IMR-90 (cell line): ENCODE measurements around the gene FARP1. TPM values are rescaled to one million over a fixed set of nuclear protein-coding genes. Genes with fewer than 3 reads are reported as not detected.

Source experiments
- ATAC-seq: fragments of 200-7000 bp; cut with Tn5 transposase; 2 replicates; pipeline ENCODE4 v1.9.1; 2020; ENCODE audit warnings: low read depth, mild to moderate bottlenecking, moderate library complexity
- BruUV-seq: library from RNA; stranded (reverse); fragments of 400-500 nt; replicated peaks from 2 replicates; lab custom pipeline; 2021; lab: Mats Ljungman, UMichigan
- CTCF ChIA-PET: fragments of 300-600 bp; formaldehyde crosslinking; extraction: SDS; loops from one replicate; lab custom pipeline; 2021; ENCODE audit warnings: antibody characterized with exemption; lab: Yijun Ruan, JAX
- POLR2A ChIA-PET: fragments of 300-600 bp; sonication (Branson Sonifier 250); formaldehyde crosslinking; loops from one replicate; lab custom pipeline; 2022; ENCODE audit warnings: antibody characterized with exemption; ENCODE audit not compliant: unreplicated experiment; lab: Charles Lee
- DNase-seq: peaks from one replicate; pipeline ENCODE4 v3.0.0; 2013
- H2AFZ ChIP-seq: replicated peaks from 2 replicates; pipeline ENCODE3; 2013; ENCODE audit warnings: low read length, mild to moderate bottlenecking; ENCODE audit not compliant: poor library complexity
- H2AK5ac ChIP-seq: 2 replicates; pipeline ENCODE4 v1.6.1; 2013; ENCODE audit warnings: low read depth, low read length, inconsistent platforms
- H2AK9ac ChIP-seq: replicated peaks from 2 replicates; pipeline ENCODE3; 2013; ENCODE audit warnings: mild to moderate bottlenecking, low read depth, low read length, moderate library complexity; ENCODE audit not compliant: poor library complexity
- H2BK120ac ChIP-seq: 2 replicates; pipeline ENCODE4 v1.6.1; 2013; ENCODE audit warnings: low read depth, low read length, inconsistent platforms
- H2BK15ac ChIP-seq: 3 replicates; pipeline ENCODE4 v1.6.1; 2013; ENCODE audit warnings: low read depth, low read length, inconsistent platforms
- H2BK20ac ChIP-seq: 2 replicates; pipeline ENCODE4 v1.6.1; 2013; ENCODE audit warnings: low read depth, mild to moderate bottlenecking, inconsistent platforms, low read length, moderate library complexity
- H2BK5ac ChIP-seq: 2 replicates; pipeline ENCODE4 v1.6.1; 2013; ENCODE audit warnings: mild to moderate bottlenecking, low read depth, low read length, inconsistent platforms; ENCODE audit not compliant: poor library complexity, severe bottlenecking
- H3K14ac ChIP-seq: replicated peaks from 2 replicates; pipeline ENCODE4 v1.6.1; 2013; ENCODE audit warnings: low read depth, low read length, inconsistent platforms
- H3K18ac ChIP-seq: 2 replicates; pipeline ENCODE4 v1.6.1; 2013; ENCODE audit warnings: low read depth, low read length, control low read depth
- H3K23ac ChIP-seq: 2 replicates; pipeline ENCODE4 v1.6.1; 2013; ENCODE audit warnings: low read depth, low read length, inconsistent platforms
- H3K27ac ChIP-seq: 2 replicates; pipeline ENCODE4 v1.5.1; 2013; ENCODE audit warnings: mild to moderate bottlenecking, control low read depth, low read length; ENCODE audit not compliant: insufficient read depth
- H3K27me3 ChIP-seq: 2 replicates; pipeline ENCODE4 v1.6.1; 2013; ENCODE audit warnings: low read length; ENCODE audit not compliant: control insufficient read depth, insufficient read depth
- H3K36me3 ChIP-seq: 2 replicates; pipeline ENCODE4 v1.6.1; 2013; ENCODE audit warnings: low read length, mixed read lengths; ENCODE audit not compliant: control insufficient read depth, insufficient read depth
- H3K4ac ChIP-seq: 2 replicates; pipeline ENCODE4 v1.6.1; 2013; ENCODE audit warnings: low read depth, low read length, inconsistent platforms
- H3K4me1 ChIP-seq: 2 replicates; pipeline ENCODE4 v1.6.1; 2013; ENCODE audit warnings: low read length, mixed read lengths; ENCODE audit not compliant: control insufficient read depth, insufficient read depth
- H3K4me2 ChIP-seq: 2 replicates; pipeline ENCODE4 v1.6.1; 2013; ENCODE audit warnings: low read depth, mild to moderate bottlenecking, control low read depth, low read length, moderate library complexity
- H3K4me3 ChIP-seq: 2 replicates; pipeline ENCODE4 v1.5.1; 2013; ENCODE audit warnings: low read depth, mild to moderate bottlenecking, control low read depth, low read length, moderate library complexity; ENCODE audit not compliant: insufficient read depth
- H3K56ac ChIP-seq: 2 replicates; pipeline ENCODE4 v1.6.1; 2013; ENCODE audit warnings: low read length, inconsistent platforms; ENCODE audit not compliant: insufficient read depth; ENCODE audit errors: extremely low read depth
- H3K79me1 ChIP-seq, 2 experiments: 2 replicates each; pipeline ENCODE4 v1.6.1; 2013; ENCODE audit warnings: low read length in 2 of 2, inconsistent platforms in 1 of 2, low read depth in 1 of 2
- H3K9ac ChIP-seq: 2 replicates; pipeline ENCODE4 v1.6.1; 2013; ENCODE audit warnings: low read depth, low read length, control low read depth
- H3K9me1 ChIP-seq: 2 replicates; pipeline ENCODE4 v1.6.1; 2013; ENCODE audit warnings: low read length, inconsistent platforms; ENCODE audit not compliant: insufficient read depth
- H3K9me3 ChIP-seq: 2 replicates; pipeline ENCODE4 v1.6.1; 2013; ENCODE audit warnings: low read length; ENCODE audit not compliant: control insufficient read depth, insufficient read depth
- H4K20me1 ChIP-seq: 2 replicates; pipeline ENCODE4 v1.6.1; 2013; ENCODE audit warnings: low read length, inconsistent platforms; ENCODE audit not compliant: insufficient read depth
- H4K5ac ChIP-seq: 2 replicates; pipeline ENCODE4 v1.6.1; 2013; ENCODE audit warnings: mild to moderate bottlenecking, low read depth, low read length, control low read depth
- H4K8ac ChIP-seq, 2 experiments: 2 replicates each; pipeline ENCODE4 v1.6.1; 2013; ENCODE audit warnings: low read depth in 2 of 2, low read length in 2 of 2, control low read depth in 1 of 2, inconsistent platforms in 1 of 2
- H4K91ac ChIP-seq: 2 replicates; pipeline ENCODE4 v1.6.1; 2013; ENCODE audit warnings: low read depth, low read length, inconsistent platforms; ENCODE audit not compliant: insufficient read depth
- BHLHE40 ChIP-seq: fragments of 150-350 bp; IDR thresholded peaks from 2 replicates; pipeline ENCODE4 v1.6.1; 2016; ENCODE audit warnings: mild to moderate bottlenecking, low read depth, low read length
- MXI1 ChIP-seq: IDR thresholded peaks from 2 replicates; pipeline ENCODE4 v1.6.1; 2012; ENCODE audit warnings: low read depth, mild to moderate bottlenecking, low read length, moderate library complexity, borderline replicate concordance
- NFE2L2 ChIP-seq: fragments of 150-350 bp; IDR thresholded peaks from 2 replicates; pipeline ENCODE4 v1.6.1; 2016; ENCODE audit warnings: low read depth, mild to moderate bottlenecking, low read length
- RFX5 ChIP-seq: IDR thresholded peaks from 2 replicates; pipeline ENCODE4 v1.8.0; 2012; ENCODE audit warnings: low read depth, mild to moderate bottlenecking, low read length, moderate library complexity
- WGBS, 2 experiments: methylation state at CpG; one replicate each; pipeline versions ENCODE4 v1.1.5 to v1.1.7; 2013; ENCODE audit warnings: missing lambda C conversion rate in 2 of 2; ENCODE audit not compliant: insufficient read length in 1 of 2; ENCODE audit errors: extremely low coverage in 2 of 2; 5-methylcytosine and 5-hydroxymethylcytosine counted together
- dilution Hi-C: fragments of 300-500 bp; cut with HindIII; formaldehyde crosslinking; loops from one replicate; pipeline ENCODE4 v1.14.3; 2018; ENCODE audit warnings: low sequenced_read_pairs; ENCODE audit not compliant: unreplicated experiment
- in situ Hi-C: fragments of 300-500 bp; cut with MboI; formaldehyde crosslinking; loops from 3 replicates; pipeline ENCODE4 v1.14.3; 2019; ENCODE audit warnings: low sequenced_read_pairs, inconsistent platforms, mixed read lengths
- intact Hi-C: fragments of 100-400 bp; cut with micrococcal nuclease; formaldehyde crosslinking; loops from 2 replicates; pipeline ENCODE4 v1.10.0; 2022
- polyA plus RNA-seq, 3 experiments: library from polyadenylated mRNA; depleted of rRNA; stranded (reverse); fragments of >200 nt; gene quantifications; 2 replicates each; pipeline ENCODE4 v1.2.3, GENCODE V29; 2012; ENCODE audit warnings: low replicate concordance in 1 of 3
- total RNA-seq: library from RNA; depleted of rRNA; stranded (reverse); fragments of >200 nt; gene quantifications from 2 replicates; pipeline ENCODE4 v1.2.3, GENCODE V29; 2012
- TF ChIP-seq, protein P1 (sequence below): conservative IDR thresholded peaks from 2 replicates; pipeline ENCODE4 v1.5.1; 2012; ENCODE audit warnings: mild to moderate bottlenecking, low read depth, low read length, improper control_type of control experiment

The FARP1 gene
- total and polyA plus RNA-seq, 2 of the 4 experiments (the other 2 are of a cell fraction), result 39.6 to 57.0 TPM

DNA sequence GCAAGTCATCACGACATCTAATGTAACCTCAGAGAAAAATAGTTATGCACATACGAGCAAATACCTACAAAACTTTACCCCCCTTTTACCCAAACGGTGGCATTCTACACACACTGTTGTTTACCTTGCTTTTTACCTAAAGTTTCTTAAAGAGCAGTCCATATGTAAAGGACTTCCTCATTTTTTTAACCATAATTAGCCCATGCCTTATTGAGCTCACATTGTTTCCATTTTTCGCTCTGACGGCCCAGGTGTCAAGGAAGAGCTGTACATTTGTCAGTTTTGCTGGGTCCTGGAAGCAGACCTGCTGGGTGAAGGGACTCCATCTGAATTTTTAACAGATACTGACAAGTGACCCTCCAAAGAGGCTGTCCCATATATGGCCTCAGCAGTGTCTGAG, 344.6 kb downstream of the FARP1 start:
- no peak overlapping the region for H3K27ac ChIP-seq
- H2BK120ac ChIP-seq, result no peak overlapping the region
- no peak overlapping the region for H3K9ac ChIP-seq
- H3K18ac ChIP-seq, result no peak overlapping the region
- dilution Hi-C loops (no loop called here), in situ Hi-C loops (no loop called here), intact Hi-C loops (no loop called here)
- H2BK20ac ChIP-seq, result no peak overlapping the region
- peaks cover 58 to 95% of the 10 kb centered on the region in 2 experiments for H3K79me1 ChIP-seq
- no peak overlapping the region for H2AFZ ChIP-seq
- H2AK9ac ChIP-seq, result no peak overlapping the region
- H3K36me3 ChIP-seq, result no peaks in the 10 kb centered on the region
- no peak overlapping the region for H3K4me3 ChIP-seq
- POLR2A ChIA-PET, result no interaction called here
- no TSS peak for BruUV-seq
- H3K14ac ChIP-seq, result no peak overlapping the region
- 95% methylated on average over 4 of the region's 5 CpGs; no CpG with 5 or more reads in 1 of the 2 experiments for WGBS, 2 experiments
- peaks cover 92% of the 10 kb centered on the region for H4K20me1 ChIP-seq
- no peak overlapping the region for H2BK5ac ChIP-seq
- H4K5ac ChIP-seq, result no peak overlapping the region
- DNase-seq (no peak), ATAC-seq (no peak)
- no peak overlapping the region for H4K8ac ChIP-seq
- H3K56ac ChIP-seq, result no peak overlapping the region
- no peaks in the 10 kb centered on the region for H3K27me3 ChIP-seq
- peaks cover 61% of the 10 kb centered on the region for H3K9me1 ChIP-seq
- H3K23ac ChIP-seq, result no peak overlapping the region
- H4K91ac ChIP-seq, result no peak overlapping the region
- no peak overlapping the region for H2BK15ac ChIP-seq
- H3K4ac ChIP-seq, result no peak overlapping the region
- H3K4me2 ChIP-seq, result no peak overlapping the region
- H2AK5ac ChIP-seq, result no peak overlapping the region
- no peaks in the 10 kb centered on the region for H3K9me3 ChIP-seq
- TF ChIP-seq MXI1 (no peak), NFE2L2 (no peak), RFX5 (no peak), BHLHE40 (no peak)
- TF ChIP-seq, protein P1, sequence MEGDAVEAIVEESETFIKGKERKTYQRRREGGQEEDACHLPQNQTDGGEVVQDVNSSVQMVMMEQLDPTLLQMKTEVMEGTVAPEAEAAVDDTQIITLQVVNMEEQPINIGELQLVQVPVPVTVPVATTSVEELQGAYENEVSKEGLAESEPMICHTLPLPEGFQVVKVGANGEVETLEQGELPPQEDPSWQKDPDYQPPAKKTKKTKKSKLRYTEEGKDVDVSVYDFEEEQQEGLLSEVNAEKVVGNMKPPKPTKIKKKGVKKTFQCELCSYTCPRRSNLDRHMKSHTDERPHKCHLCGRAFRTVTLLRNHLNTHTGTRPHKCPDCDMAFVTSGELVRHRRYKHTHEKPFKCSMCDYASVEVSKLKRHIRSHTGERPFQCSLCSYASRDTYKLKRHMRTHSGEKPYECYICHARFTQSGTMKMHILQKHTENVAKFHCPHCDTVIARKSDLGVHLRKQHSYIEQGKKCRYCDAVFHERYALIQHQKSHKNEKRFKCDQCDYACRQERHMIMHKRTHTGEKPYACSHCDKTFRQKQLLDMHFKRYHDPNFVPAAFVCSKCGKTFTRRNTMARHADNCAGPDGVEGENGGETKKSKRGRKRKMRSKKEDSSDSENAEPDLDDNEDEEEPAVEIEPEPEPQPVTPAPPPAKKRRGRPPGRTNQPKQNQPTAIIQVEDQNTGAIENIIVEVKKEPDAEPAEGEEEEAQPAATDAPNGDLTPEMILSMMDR, result no peak
- CTCF ChIA-PET, result interaction anchor here (0.6 to 0.9 kb wide), 2 partner anchors 53 to 83 kb away, joined by 3 read pairs; no protein-coding TSS in a partner anchor
- peaks cover 40% of the 10 kb centered on the region for H3K4me1 ChIP-seq
